DOHH2 (cell line): Measurements from ENCODE around the gene BRSK2.
"Not testable (repeated sequence)": the region's sequence is repeated elsewhere in the genome, so short reads cannot be mapped to it uniquely, and the experiment has no call there.

Experiments
- H3F3A ChIP-seq: fragments of 200-600 bp; sonication (generic), shearing (Covaris generic); 2 replicates; pipeline ENCODE4 v1.6.0; 2016; ENCODE audit warnings: antibody characterized with exemption, mild to moderate bottlenecking; ENCODE audit not compliant: control insufficient read depth, insufficient read depth
- H3K27ac ChIP-seq: fragments of 200-600 bp; sonication (generic); 2 replicates; pipeline ENCODE4 v1.5.1; 2014; ENCODE audit warnings: low read depth, mild to moderate bottlenecking, low read length, moderate library complexity
- H3K27me3 ChIP-seq: fragments of 200-600 bp; sonication (generic); 2 replicates; pipeline ENCODE4 v1.6.1; 2014; ENCODE audit warnings: mild to moderate bottlenecking, low read length, mixed read lengths; ENCODE audit not compliant: control insufficient read depth
- H3K36me3 ChIP-seq: fragments of 200-600 bp; sonication (generic); 2 replicates; pipeline ENCODE4 v1.6.1; 2014; ENCODE audit warnings: mild to moderate bottlenecking, low read length, moderate library complexity, mixed read lengths; ENCODE audit not compliant: control insufficient read depth
- H3K4me1 ChIP-seq: fragments of 200-600 bp; sonication (generic); 2 replicates; pipeline ENCODE4 v1.6.1; 2014; ENCODE audit warnings: mild to moderate bottlenecking, low read length, mixed read lengths; ENCODE audit not compliant: control insufficient read depth
- H3K4me2 ChIP-seq: fragments of 200-600 bp; sonication (generic); 2 replicates; pipeline ENCODE4 v1.6.0; 2014; ENCODE audit warnings: mild to moderate bottlenecking, low read length, moderate library complexity
- H3K4me3 ChIP-seq: fragments of 200-600 bp; sonication (generic); 2 replicates; pipeline ENCODE4 v1.5.1; 2014; ENCODE audit warnings: mild to moderate bottlenecking, low read length, mixed read lengths
- H3K79me2 ChIP-seq: fragments of 200-600 bp; sonication (generic); 2 replicates; pipeline ENCODE4 v1.6.1; 2014; ENCODE audit warnings: mild to moderate bottlenecking, low read length, mixed read lengths; ENCODE audit not compliant: control insufficient read depth
- H3K9me2 ChIP-seq: fragments of 200-600 bp; sonication (generic); replicated peaks from 2 replicates; pipeline ENCODE4 v1.6.1; 2014; ENCODE audit warnings: mild to moderate bottlenecking, low read length, mixed read lengths; ENCODE audit not compliant: control insufficient read depth
- H3K9me3 ChIP-seq: fragments of 200-600 bp; sonication (generic); 2 replicates; pipeline ENCODE4 v1.6.1; 2014; ENCODE audit warnings: antibody characterized with exemption, low read length, mixed read lengths; ENCODE audit not compliant: control insufficient read depth, insufficient read depth
- H4K20me1 ChIP-seq: fragments of 200-600 bp; sonication (generic); 2 replicates; pipeline ENCODE4 v1.6.0; 2014; ENCODE audit warnings: low read depth, mild to moderate bottlenecking, antibody characterized with exemption, low read length, moderate library complexity; ENCODE audit not compliant: control insufficient read depth, insufficient read depth
- EZH2phosphoT487 ChIP-seq: fragments of 200-600 bp; sonication (generic); IDR thresholded peaks from 2 replicates; pipeline ENCODE4 v1.6.1; 2017; ENCODE audit warnings: borderline replicate concordance, mild to moderate bottlenecking, antibody characterized with exemption, low read length, moderate library complexity, mixed read lengths
- TF ChIP-seq, protein P1 (sequence below): fragments of 200-600 bp; sonication (generic); IDR thresholded peaks from one replicate; pipeline ENCODE4 v1.5.1; 2014; ENCODE audit warnings: antibody characterized with exemption, mild to moderate bottlenecking, low read depth, low read length; ENCODE audit not compliant: poor library complexity, severe bottlenecking

The BRSK2 gene

DNA sequence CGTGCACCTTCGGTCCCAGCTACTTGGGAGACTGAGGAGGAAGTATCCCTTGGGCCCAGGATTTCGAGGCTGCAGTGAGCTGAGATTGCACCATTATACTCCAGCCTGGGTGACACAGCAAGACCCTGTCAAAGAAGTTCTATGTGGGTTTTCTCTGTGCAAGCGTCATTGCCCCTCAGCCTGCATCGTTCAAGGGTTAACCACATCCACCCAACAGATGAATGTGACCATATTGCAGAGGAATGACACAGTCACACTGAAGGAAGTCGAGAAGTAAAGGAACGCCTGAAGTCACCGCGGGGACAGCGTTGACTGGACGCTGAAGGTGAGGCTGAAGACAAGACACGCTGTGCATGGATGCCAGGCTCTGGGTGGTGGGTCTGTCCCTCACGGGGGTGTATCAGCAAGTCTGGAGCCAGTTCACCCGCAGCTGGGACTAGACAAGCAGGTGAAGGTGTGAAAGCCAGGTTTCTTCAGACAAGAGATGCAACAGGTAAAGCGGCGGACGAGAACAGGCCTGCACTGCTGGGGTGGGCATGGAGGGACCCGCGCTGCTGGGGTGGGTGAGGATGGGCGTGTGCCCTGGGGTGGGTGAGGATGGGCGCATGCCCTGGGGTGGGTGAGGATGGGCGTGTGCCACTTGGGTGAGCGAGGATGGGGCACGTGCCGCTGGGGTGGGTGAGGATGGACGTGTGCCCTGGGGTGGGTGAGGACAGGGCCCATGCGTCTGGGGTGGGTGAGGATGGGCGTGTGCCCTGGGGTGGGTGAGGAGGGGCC is 43.8 kb upstream of the BRSK2 start:
- Histone ChIP-seq H3F3A (no peaks in the 10 kb centered on the region; the same call in 1 of the 2 replicates), H3K36me3 (no peaks in the 10 kb centered on the region), H4K20me1 (no peaks in the 10 kb centered on the region), H3K27ac (no peak overlapping the region), H3K4me2 (no peak overlapping the region), H3K79me2 (no peaks in the 10 kb centered on the region), H3K9me3 (no peaks in the 10 kb centered on the region), H3K9me2 (no peaks in the 10 kb centered on the region), H3K27me3 (no peaks in the 10 kb centered on the region), H3K4me3 (no peak overlapping the region), H3K4me1 (no peaks in the 10 kb centered on the region)
- TF ChIP-seq EZH2phosphoT487, result no peak
- TF ChIP-seq, protein P1, sequence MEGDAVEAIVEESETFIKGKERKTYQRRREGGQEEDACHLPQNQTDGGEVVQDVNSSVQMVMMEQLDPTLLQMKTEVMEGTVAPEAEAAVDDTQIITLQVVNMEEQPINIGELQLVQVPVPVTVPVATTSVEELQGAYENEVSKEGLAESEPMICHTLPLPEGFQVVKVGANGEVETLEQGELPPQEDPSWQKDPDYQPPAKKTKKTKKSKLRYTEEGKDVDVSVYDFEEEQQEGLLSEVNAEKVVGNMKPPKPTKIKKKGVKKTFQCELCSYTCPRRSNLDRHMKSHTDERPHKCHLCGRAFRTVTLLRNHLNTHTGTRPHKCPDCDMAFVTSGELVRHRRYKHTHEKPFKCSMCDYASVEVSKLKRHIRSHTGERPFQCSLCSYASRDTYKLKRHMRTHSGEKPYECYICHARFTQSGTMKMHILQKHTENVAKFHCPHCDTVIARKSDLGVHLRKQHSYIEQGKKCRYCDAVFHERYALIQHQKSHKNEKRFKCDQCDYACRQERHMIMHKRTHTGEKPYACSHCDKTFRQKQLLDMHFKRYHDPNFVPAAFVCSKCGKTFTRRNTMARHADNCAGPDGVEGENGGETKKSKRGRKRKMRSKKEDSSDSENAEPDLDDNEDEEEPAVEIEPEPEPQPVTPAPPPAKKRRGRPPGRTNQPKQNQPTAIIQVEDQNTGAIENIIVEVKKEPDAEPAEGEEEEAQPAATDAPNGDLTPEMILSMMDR, result no peak

DNA sequence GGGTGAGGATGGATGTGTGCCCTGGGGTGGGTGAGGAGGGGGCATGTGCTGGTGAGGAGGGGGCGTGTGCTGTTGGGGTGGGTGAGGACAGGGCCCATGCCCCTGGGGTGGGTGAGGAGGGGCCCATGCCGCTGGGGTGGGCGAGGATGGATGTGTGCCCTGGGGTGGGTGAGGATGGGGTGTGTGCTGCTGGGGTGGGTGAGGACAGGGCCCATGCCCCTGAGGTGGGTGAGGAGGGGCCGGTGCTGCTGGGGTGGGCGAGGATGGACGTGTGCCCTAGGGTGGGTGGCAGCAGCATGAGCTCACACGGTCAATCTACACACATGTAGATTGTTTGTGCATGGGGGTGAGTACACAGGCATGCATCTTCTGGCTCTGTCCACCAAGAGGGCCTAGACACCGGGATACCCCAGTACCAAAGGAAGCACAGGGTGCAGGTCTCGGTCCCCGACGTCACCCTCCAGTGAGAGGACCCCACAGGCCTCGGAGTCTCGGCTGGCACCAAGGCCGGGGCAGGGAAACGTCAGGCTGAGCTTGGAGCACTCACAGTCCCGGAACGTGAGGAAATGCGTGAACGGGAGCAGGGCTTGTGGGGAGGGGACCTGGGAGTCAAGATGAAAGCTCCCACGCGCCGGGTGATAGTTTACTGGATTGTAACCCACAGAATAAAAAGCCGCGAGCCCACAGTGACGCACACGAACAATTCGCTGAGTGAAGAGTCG is 42.9 kb upstream of the BRSK2 start:
- Histone ChIP-seq H3K4me1 (no peaks in the 10 kb centered on the region), H3K4me3 (no peak overlapping the region), H3K27me3 (no peaks in the 10 kb centered on the region), H3K36me3 (no peaks in the 10 kb centered on the region), H3K9me3 (no peaks in the 10 kb centered on the region), H3F3A (no peaks in the 10 kb centered on the region; the same call in 1 of the 2 replicates), H3K9me2 (no peaks in the 10 kb centered on the region), H3K27ac (no peak overlapping the region), H3K4me2 (no peak overlapping the region), H4K20me1 (no peaks in the 10 kb centered on the region), H3K79me2 (no peaks in the 10 kb centered on the region)
- TF ChIP-seq EZH2phosphoT487, result no peak
- TF ChIP-seq, protein P1, result no peak

DNA sequence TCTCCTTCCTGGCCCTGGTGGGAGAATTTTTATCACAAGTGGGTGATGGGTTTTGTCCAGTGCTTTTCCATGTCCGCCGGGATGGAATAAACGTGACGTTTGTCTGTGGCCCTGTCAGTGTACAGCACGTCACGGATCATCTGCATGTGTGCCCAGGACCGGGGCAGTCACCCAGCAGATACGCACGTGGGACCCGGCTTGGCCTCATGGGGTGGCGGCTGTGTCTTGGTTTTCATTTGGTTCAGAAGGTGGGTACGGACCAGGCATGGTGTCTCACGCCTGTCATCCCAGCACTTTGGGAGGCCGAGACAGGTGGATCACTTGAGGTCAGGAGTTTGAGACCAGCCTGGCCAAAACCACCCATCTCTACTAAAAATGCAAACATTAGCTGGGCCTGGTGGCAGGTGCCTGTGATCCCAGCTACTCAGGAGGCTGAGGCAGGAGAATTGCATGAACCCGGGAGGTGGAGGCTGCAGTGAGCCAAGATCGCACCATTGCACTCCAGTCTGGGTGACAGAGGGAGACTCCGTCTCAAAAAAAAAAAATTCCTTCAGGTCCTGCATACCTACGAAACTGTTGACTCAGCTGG is 42.2 kb upstream of the BRSK2 start:
- not testable (repeated sequence) for H3K4me2 ChIP-seq, H3K27me3 ChIP-seq, H3K4me3 ChIP-seq, H4K20me1 ChIP-seq, H3K9me3 ChIP-seq, H3K27ac ChIP-seq, H3K4me1 ChIP-seq, H3K9me2 ChIP-seq, H3K79me2 ChIP-seq, H3K36me3 ChIP-seq, H3F3A ChIP-seq
